ENCODE measurements around the gene ERGIC2. TPM values are rescaled to one million over a fixed set of nuclear protein-coding genes. Genes with fewer than 3 reads are reported as not detected.

The ERGIC2 gene
- total and polyA plus RNA-seq, 10 of the 15 experiments (the other 5 are each of a cell fraction or from before 2014, with no cell fraction given), result 26.1 to 181 (median 83.9) TPM

- peak; percentile 37; the same call in 1 of the 2 replicates for TF ChIP-seq PKNOX1 (IDR thresholded peaks at IDR 0.05)
These were observed 47.7 kb upstream of the ERGIC2 start (continued) for GRCh38 chr12:29428633-29429032.

- in situ Hi-C loops (cut with MboI), result no loop called here
- Histone ChIP-seq H3K27me3 (replicated peaks in 1 of 2; ENCODE audit: control insufficient read depth in 2 of 2, insufficient read depth in 2 of 2, low read length in 1 of 2) (no peaks in the 10 kb centered on the region), H3K4me1 (ENCODE audit: control insufficient read depth, insufficient read depth, low read length) (peaks cover 3% of the 10 kb centered on the region; the same call in 1 of the 2 replicates), H3K79me2 (ENCODE audit: control insufficient read depth, insufficient read depth, low read length) (no peaks in the 10 kb centered on the region), H3K27ac (ENCODE audit: control insufficient read depth, insufficient read depth) (no peak overlapping the region), H3K9ac (ENCODE audit: control insufficient read depth, insufficient read depth, low read length) (no peak overlapping the region), H3K4me3 (no peak overlapping the region), H2AFZ (ENCODE audit: control insufficient read depth, low read depth, low read length) (no peak overlapping the region), H3K9me3 (replicated peaks; ENCODE audit: control insufficient read depth, insufficient read depth, low read length) (no peaks in the 10 kb centered on the region), H4K20me1 (ENCODE audit: control insufficient read depth, insufficient read depth) (no peaks in the 10 kb centered on the region), H3K4me2 (ENCODE audit: control insufficient read depth, insufficient read depth) (peak overlapping the region; percentile 51), H3K36me3 (ENCODE audit: control insufficient read depth in 2 of 2, insufficient read depth in 2 of 2, low read length in 1 of 2) (no peaks in the 10 kb centered on the region)
- intact Hi-C loops (cut with micrococcal nuclease; ENCODE audit: unreplicated experiment), result loop anchor here (2.0 to 5.0 kb wide), 3 partner anchors 47 to 356 kb away; partner anchors contain the start of gene ERGIC2
- peak; percentile 47 for FAIRE-seq
- POLR2A ChIA-PET, result no interaction called here
- WGBS (ENCODE audit: insufficient coverage, insufficient replicate concordance, low lambda C conversion rate, missing lambda C conversion rate), result 4% methylated on average over 4 of the region's 4 CpGs
- peak; percentile 37 for DNase-seq (ENCODE audit: low read depth, low spot score)
- peak; percentile 98 for ATAC-seq
- RAD21 ChIA-PET (ENCODE audit: unreplicated experiment), result interaction anchor here (0.9 to 1.7 kb wide), 4 partner anchors 12 to 47 kb away, joined by 3 to 6 read pairs (median 4); partner anchors contain the start of gene ERGIC2
- BruUV-seq (replicated peaks), result no TSS peak
- CTCF ChIA-PET, result interaction anchor here (0.6 to 2.0 kb wide), 18 partner anchors 12 to 355 kb away, joined by 3 to 7 read pairs (median 3); partner anchors contain the start of gene ERGIC2
- SMC1A ChIA-PET (ENCODE audit: uncharacterized antibody, unreplicated experiment), result interaction anchor here (0.6 to 1.6 kb wide), 11 partner anchors 9 to 355 kb away, joined by 3 to 6 read pairs (median 4); partner anchors contain the start of gene ERGIC2
- TF ChIP-seq EED (IDR thresholded peaks at IDR 0.05; ENCODE audit: low read depth) (no peak), ZNF592 (IDR thresholded peaks at IDR 0.05) (no peak), BCLAF1 (IDR thresholded peaks at IDR 0.05) (no peak), TCF7 (IDR thresholded peaks at IDR 0.05; ENCODE audit: borderline replicate concordance) (no peak), SPI1 (IDR thresholded peaks at IDR 0.05; ENCODE audit: borderline replicate concordance, insufficient read depth, low read depth, low read length) (peak; percentile 96), MLLT1 (IDR thresholded peaks at IDR 0.05) (no peak)
These were observed 47.0 kb upstream of the ERGIC2 start for GRCh38 chr12:29427964-29428363.

Data from GM12878 (cell line).